ENCODE data around the gene PRDM16. TPM values are rescaled to one million over a fixed set of nuclear protein-coding genes. Genes with fewer than 3 reads are reported as not detected.

Gene PRDM16
- total and polyA plus RNA-seq, 4 donors, result 0.05 to 0.67 (median 0.19) TPM

DNA sequence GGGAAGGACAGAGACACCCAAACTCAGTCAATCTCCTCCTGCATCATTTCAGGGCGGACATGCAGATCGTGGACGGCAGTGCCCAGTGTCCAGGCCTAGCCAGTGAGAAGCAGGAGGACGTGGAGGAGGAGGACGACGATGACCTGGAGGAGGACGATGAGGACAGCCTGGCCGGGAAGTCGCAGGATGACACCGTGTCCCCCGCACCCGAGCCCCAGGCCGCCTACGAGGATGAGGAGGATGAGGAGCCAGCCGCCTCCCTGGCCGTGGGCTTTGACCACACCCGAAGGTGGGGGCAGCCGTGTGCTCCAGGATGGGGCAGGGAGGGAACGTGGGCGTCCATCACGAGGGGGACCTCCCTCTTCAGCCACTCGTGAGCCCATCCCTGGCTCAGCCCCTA is 361.8 kb downstream of the PRDM16 start:
- WGBS, result 81% methylated on average over 22 of the region's 22 CpGs
- Histone ChIP-seq H3K4me3 (ENCODE audit: low read depth in 1 of 3, low read length in 3 of 3) (no peak overlapping the region), H3K27me3 (ENCODE audit: control insufficient read depth in 4 of 4, insufficient read depth in 4 of 4, low read length in 3 of 4) (no peaks in the 10 kb centered on the region), H3K9me3 (ENCODE audit: control insufficient read depth in 4 of 4, low read length in 3 of 4) (no peaks in the 10 kb centered on the region), H3K4me1 (ENCODE audit: control insufficient read depth in 4 of 4, insufficient read depth in 4 of 4, low read length in 3 of 4) (no peaks in the 10 kb centered on the region), H3K36me3 (ENCODE audit: control insufficient read depth in 4 of 4, insufficient read depth in 3 of 4, low read depth in 1 of 4, low read length in 3 of 4) (no peaks in the 10 kb centered on the region), H3K27ac (ENCODE audit: low read depth in 1 of 2, low read length in 2 of 2) (no peak overlapping the region), H3K9ac (ENCODE audit: low read depth in 1 of 2, low read length in 2 of 2) (no peak overlapping the region)
- DNase-seq (ENCODE audit: low spot score), result no peak
- TF ChIP-seq HNF4G (IDR thresholded peaks at IDR 0.05) (no peak), SP1 (IDR thresholded peaks at IDR 0.05) (no peak), ATF3 (IDR thresholded peaks at IDR 0.05) (no peak), NR2F2 (IDR thresholded peaks at IDR 0.05) (no peak), GABPA (IDR thresholded peaks at IDR 0.05 in 1 of 2, conservative IDR thresholded peaks at IDR 0.05 in 1 of 2) (no peak), JUND (IDR thresholded peaks at IDR 0.05) (no peak), RAD21 (IDR thresholded peaks at IDR 0.05) (no peak), YY1 (IDR thresholded peaks at IDR 0.05) (no peak), ZBTB33 (IDR thresholded peaks at IDR 0.05) (no peak)
- TF ChIP-seq, protein P1, sequence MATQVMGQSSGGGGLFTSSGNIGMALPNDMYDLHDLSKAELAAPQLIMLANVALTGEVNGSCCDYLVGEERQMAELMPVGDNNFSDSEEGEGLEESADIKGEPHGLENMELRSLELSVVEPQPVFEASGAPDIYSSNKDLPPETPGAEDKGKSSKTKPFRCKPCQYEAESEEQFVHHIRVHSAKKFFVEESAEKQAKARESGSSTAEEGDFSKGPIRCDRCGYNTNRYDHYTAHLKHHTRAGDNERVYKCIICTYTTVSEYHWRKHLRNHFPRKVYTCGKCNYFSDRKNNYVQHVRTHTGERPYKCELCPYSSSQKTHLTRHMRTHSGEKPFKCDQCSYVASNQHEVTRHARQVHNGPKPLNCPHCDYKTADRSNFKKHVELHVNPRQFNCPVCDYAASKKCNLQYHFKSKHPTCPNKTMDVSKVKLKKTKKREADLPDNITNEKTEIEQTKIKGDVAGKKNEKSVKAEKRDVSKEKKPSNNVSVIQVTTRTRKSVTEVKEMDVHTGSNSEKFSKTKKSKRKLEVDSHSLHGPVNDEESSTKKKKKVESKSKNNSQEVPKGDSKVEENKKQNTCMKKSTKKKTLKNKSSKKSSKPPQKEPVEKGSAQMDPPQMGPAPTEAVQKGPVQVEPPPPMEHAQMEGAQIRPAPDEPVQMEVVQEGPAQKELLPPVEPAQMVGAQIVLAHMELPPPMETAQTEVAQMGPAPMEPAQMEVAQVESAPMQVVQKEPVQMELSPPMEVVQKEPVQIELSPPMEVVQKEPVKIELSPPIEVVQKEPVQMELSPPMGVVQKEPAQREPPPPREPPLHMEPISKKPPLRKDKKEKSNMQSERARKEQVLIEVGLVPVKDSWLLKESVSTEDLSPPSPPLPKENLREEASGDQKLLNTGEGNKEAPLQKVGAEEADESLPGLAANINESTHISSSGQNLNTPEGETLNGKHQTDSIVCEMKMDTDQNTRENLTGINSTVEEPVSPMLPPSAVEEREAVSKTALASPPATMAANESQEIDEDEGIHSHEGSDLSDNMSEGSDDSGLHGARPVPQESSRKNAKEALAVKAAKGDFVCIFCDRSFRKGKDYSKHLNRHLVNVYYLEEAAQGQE (IDR thresholded peaks at IDR 0.05), result no peak
- TF ChIP-seq, protein P2, sequence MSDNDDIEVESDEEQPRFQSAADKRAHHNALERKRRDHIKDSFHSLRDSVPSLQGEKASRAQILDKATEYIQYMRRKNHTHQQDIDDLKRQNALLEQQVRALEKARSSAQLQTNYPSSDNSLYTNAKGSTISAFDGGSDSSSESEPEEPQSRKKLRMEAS (IDR thresholded peaks at IDR 0.05), result no peak

- H3K4me3 ChIP-seq (ENCODE audit: low read depth in 1 of 3, low read length in 3 of 3), result no peak overlapping the region
Observed at GRCh38 chr1:3431266-3431665, 362.3 kb downstream of the PRDM16 start.

More at GRCh38 chr1:3431266-3431665, 362.3 kb downstream of the PRDM16 start:
- DNase-seq (ENCODE audit: low spot score), result no peak
- no peaks in the 10 kb centered on the region for H3K27me3 ChIP-seq (ENCODE audit: control insufficient read depth in 4 of 4, insufficient read depth in 4 of 4, low read length in 3 of 4)
- no peaks in the 10 kb centered on the region for H3K4me1 ChIP-seq (ENCODE audit: control insufficient read depth in 4 of 4, insufficient read depth in 4 of 4, low read length in 3 of 4)
- WGBS, result 54% methylated on average over 12 of the region's 12 CpGs
- TF ChIP-seq, protein P1 (IDR thresholded peaks at IDR 0.05), result no peak
- TF ChIP-seq SP1 (IDR thresholded peaks at IDR 0.05) (no peak), FOXA2 (IDR thresholded peaks at IDR 0.05) (no peak), JUND (IDR thresholded peaks at IDR 0.05) (no peak), NR2F2 (IDR thresholded peaks at IDR 0.05) (no peak), HNF4A (conservative IDR thresholded peaks at IDR 0.05) (no peak), TAF1 (conservative IDR thresholded peaks at IDR 0.05) (no peak), GABPA (IDR thresholded peaks at IDR 0.05 in 1 of 2, conservative IDR thresholded peaks at IDR 0.05 in 1 of 2) (no peak), ATF3 (IDR thresholded peaks at IDR 0.05) (no peak), ZBTB33 (IDR thresholded peaks at IDR 0.05) (no peak), RXRA (IDR thresholded peaks at IDR 0.05) (no peak), EGR1 (IDR thresholded peaks at IDR 0.05; ENCODE audit: low read depth in 2 of 2) (no peak), YY1 (IDR thresholded peaks at IDR 0.05) (no peak)
- TF ChIP-seq, protein P2 (IDR thresholded peaks at IDR 0.05), result no peak
- H3K36me3 ChIP-seq (ENCODE audit: control insufficient read depth in 4 of 4, insufficient read depth in 3 of 4, low read depth in 1 of 4, low read length in 3 of 4), result no peaks in the 10 kb centered on the region
- no peaks in the 10 kb centered on the region for H3K9me3 ChIP-seq (ENCODE audit: control insufficient read depth in 4 of 4, low read length in 3 of 4)
- no peak overlapping the region for H3K27ac ChIP-seq (ENCODE audit: low read depth in 1 of 2, low read length in 2 of 2)
- no peak overlapping the region for H3K9ac ChIP-seq (ENCODE audit: low read depth in 1 of 2, low read length in 2 of 2)
